CD14-positive monocyte (primary cell): ENCODE data around the gene TECTB. TPM values are rescaled to one million over a fixed set of nuclear protein-coding genes. Genes with fewer than 3 reads are reported as not detected.
A peak's percentile ranks its signal among the peaks of the same experiment; 100 is the strongest.

Source experiments
- DNase-seq, 3 donors: peaks; one replicate each; pipeline ENCODE4 v3.0.0-alpha.2; 2011 to 2022
- H2AFZ ChIP-seq: 2 replicates; pipeline ENCODE4 v1.6.0; 2012; ENCODE audit warnings: mild to moderate bottlenecking, low read depth, low read length, inconsistent platforms; ENCODE audit not compliant: insufficient read depth, poor library complexity, severe bottlenecking
- H3K27ac ChIP-seq, 2 donors: 1 replicate in 1 of 2; 2 replicates in 1 of 2; pipeline ENCODE4 v1.5.1; 2012 to 2013; ENCODE audit warnings: low read length in 2 of 2, control low read depth in 1 of 2, inconsistent platforms in 1 of 2, low read depth in 1 of 2, mild to moderate bottlenecking in 1 of 2
- H3K27me3 ChIP-seq, 2 donors: one replicate each; pipeline versions ENCODE4 v1.6.0 to v1.6.1; 2011 to 2013; ENCODE audit warnings: low read length in 2 of 2; ENCODE audit not compliant: control insufficient read depth in 2 of 2, insufficient read depth in 2 of 2
- H3K36me3 ChIP-seq, 2 donors: replicated peaks in 1 of 2; 1 replicate in 1 of 2; 2 replicates in 1 of 2; pipeline versions ENCODE4 v1.5.1 to v1.6.1; 2012 to 2013; ENCODE audit warnings: low read length in 2 of 2, control low read depth in 1 of 2, inconsistent platforms in 1 of 2, mild to moderate bottlenecking in 1 of 2; ENCODE audit not compliant: insufficient read depth in 2 of 2, control insufficient read depth in 1 of 2
- H3K4me1 ChIP-seq, 2 donors: 1 replicate in 1 of 2; 2 replicates in 1 of 2; pipeline versions ENCODE4 v1.5.1 to v1.6.1; 2012 to 2013; ENCODE audit warnings: low read length in 2 of 2, control low read depth in 1 of 2, inconsistent platforms in 1 of 2, mild to moderate bottlenecking in 1 of 2, moderate library complexity in 1 of 2; ENCODE audit not compliant: insufficient read depth in 2 of 2, control insufficient read depth in 1 of 2
- H3K4me2 ChIP-seq: replicated peaks from 2 replicates; pipeline ENCODE3; 2012; ENCODE audit warnings: low read length, moderate library complexity, mild to moderate bottlenecking; ENCODE audit not compliant: poor library complexity, severe bottlenecking; ENCODE audit errors: extremely low read depth
- H3K4me3 ChIP-seq, 3 experiments: fragments of 200-600 bp in 1 of 3; sonication (generic) in 1 of 3; replicated peaks in 1 of 3; 1 replicate in 2 of 3; 2 replicates in 1 of 3; pipeline ENCODE4 v1.5.1; 2011 to 2013; ENCODE audit warnings: low read length in 3 of 3, mild to moderate bottlenecking in 3 of 3, control low read depth in 2 of 3, low read depth in 2 of 3, inconsistent platforms in 1 of 3, moderate library complexity in 1 of 3
- H3K79me2 ChIP-seq: 2 replicates; pipeline ENCODE4 v1.6.0; 2012; ENCODE audit warnings: mild to moderate bottlenecking, control low read depth, inconsistent platforms, low read length, moderate library complexity; ENCODE audit not compliant: insufficient read depth
- H3K9ac ChIP-seq: 2 replicates; pipeline ENCODE4 v1.6.0; 2017; ENCODE audit warnings: low read length, mild to moderate bottlenecking; ENCODE audit not compliant: insufficient read depth, poor library complexity, severe bottlenecking
- H3K9me3 ChIP-seq, 2 donors: replicated peaks in 1 of 2; 1 replicate in 1 of 2; 2 replicates in 1 of 2; pipeline versions ENCODE4 v1.5.1 to v1.6.1; 2012 to 2013; ENCODE audit warnings: low read length in 2 of 2, control low read depth in 1 of 2; ENCODE audit not compliant: control insufficient read depth in 1 of 2, insufficient read depth in 1 of 2
- H4K20me1 ChIP-seq: 2 replicates; pipeline ENCODE4 v1.6.0; 2012; ENCODE audit warnings: mild to moderate bottlenecking, low read length, control low read depth, moderate library complexity; ENCODE audit not compliant: insufficient read depth
- H3K27ac Mint-ChIP-seq, 7 donors: one replicate each; pipeline ENCODE4 v1.8.0; 2020; ENCODE audit warnings: mild to moderate bottlenecking in 7 of 7, mixed read lengths in 7 of 7, moderate library complexity in 6 of 7, inconsistent platforms in 2 of 7
- H3K27me3 Mint-ChIP-seq, 3 donors: one replicate each; pipeline ENCODE4 v1.8.0; 2021 to 2022; ENCODE audit warnings: low read depth in 3 of 3, mild to moderate bottlenecking in 3 of 3, mixed read lengths in 3 of 3, moderate library complexity in 3 of 3, inconsistent platforms in 1 of 3
- H3K36me3 Mint-ChIP-seq, 2 donors: one replicate each; pipeline ENCODE4 v1.8.0; 2020; ENCODE audit warnings: mixed read lengths in 2 of 2, inconsistent platforms in 1 of 2, mild to moderate bottlenecking in 1 of 2
- H3K4me1 Mint-ChIP-seq: one replicate; pipeline ENCODE4 v1.8.0; 2020; ENCODE audit warnings: mild to moderate bottlenecking, mixed read lengths
- H3K4me3 Mint-ChIP-seq, 2 donors: one replicate each; pipeline ENCODE4 v1.8.0; 2020; ENCODE audit warnings: mild to moderate bottlenecking in 2 of 2, mixed read lengths in 2 of 2, moderate library complexity in 1 of 2
- H3K9me3 Mint-ChIP-seq, 7 donors: one replicate each; pipeline ENCODE4 v1.8.0; 2020 to 2022; ENCODE audit warnings: mixed read lengths in 7 of 7, mild to moderate bottlenecking in 6 of 7, moderate library complexity in 6 of 7, inconsistent platforms in 2 of 7
- WGBS: methylation state at CpG from one replicate; pipeline ENCODE4 v1.1.5; 2013; ENCODE audit warnings: missing lambda C conversion rate; ENCODE audit not compliant: insufficient coverage; 5-methylcytosine and 5-hydroxymethylcytosine counted together
- intact Hi-C, 2 donors: fragments of 100-400 bp; cut with micrococcal nuclease; formaldehyde crosslinking; loops; one replicate each; pipeline versions ENCODE4 v1.15.0 to v1.15.1; 2023
- polyA plus RNA-seq, 3 donors: library from polyadenylated mRNA; depleted of rRNA in 1 of 3; unstranded in 2 of 3; stranded (reverse) in 1 of 3; fragments of 300-500 nt in 2 of 3; fragments of >200 nt in 1 of 3; fragmentation: Illumina TruSeq in 2 of 3; gene quantifications; 1 replicate in 2 of 3; 2 replicates in 1 of 3; pipeline ENCODE4 v1.2.3, GENCODE V29; 2012 to 2021
- TF ChIP-seq, protein P1 (sequence below): fragments of 200-600 bp; IDR thresholded peaks from one replicate; pipeline ENCODE4 v1.8.0; 2022; ENCODE audit warnings: antibody characterized with exemption, mild to moderate bottlenecking

TECTB gene
- polyA plus RNA-seq, 3 donors = not detected

DNA sequence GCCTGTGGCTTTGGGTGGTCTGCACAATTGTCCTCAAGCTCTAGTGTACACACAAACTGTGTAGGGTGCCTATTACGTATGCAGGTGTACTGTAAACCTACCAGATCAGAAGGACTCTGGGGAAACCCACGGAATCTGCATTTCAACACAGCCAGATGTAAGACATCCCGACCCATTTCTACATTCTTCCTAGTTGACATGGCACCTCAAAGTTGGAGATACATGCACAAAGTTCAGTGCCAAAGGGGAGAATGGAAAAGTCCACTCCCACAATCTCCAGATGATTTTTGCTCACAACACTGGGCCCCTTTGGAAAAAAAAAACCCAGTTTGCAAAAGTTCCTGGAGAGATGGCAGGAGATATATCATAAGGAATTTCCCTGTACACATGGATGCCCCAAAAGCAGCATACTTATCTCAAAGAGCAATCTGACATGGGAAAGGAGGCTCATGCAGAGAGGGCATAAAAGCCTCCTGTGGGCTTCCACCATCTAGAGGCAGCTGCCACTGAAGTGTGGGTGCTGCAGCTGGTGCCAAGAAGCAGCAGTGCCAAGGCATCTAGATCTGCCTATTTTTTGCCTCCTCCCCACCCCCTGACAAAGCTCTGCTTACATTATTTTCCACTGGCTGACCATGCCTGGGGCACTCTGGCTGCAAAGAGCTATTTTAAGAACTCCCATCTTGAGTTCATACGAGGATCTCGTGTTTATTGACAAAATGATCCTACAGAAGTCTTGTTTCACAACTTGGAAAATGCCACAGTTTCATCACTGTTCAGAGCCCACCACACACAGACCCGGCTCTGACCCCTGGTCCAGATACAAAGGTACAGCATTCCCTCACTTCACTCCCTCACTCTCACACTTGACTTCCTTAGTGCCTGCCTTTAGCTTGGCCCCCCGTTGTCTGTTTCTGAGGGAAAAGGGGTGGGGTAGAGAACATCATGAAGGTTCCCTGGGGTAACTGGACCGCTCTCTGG lies 12.9 kb downstream of the TECTB start:
- Histone ChIP-seq H3K4me2 (no peak overlapping the region), H3K9ac (no peak overlapping the region), H4K20me1 (no peaks in the 10 kb centered on the region), H2AFZ (no peak overlapping the region), H3K79me2 (no peaks in the 10 kb centered on the region), H3K4me3 (no peak overlapping the region), H3K36me3 (no peaks in the 10 kb centered on the region), H3K27ac (no peak overlapping the region), H3K9me3 (no peaks in the 10 kb centered on the region), H3K4me1 (no peaks in the 10 kb centered on the region), H3K27me3 (peaks cover 3 to 4% of the 10 kb centered on the region in 2 donors)
- TF ChIP-seq, protein P1, sequence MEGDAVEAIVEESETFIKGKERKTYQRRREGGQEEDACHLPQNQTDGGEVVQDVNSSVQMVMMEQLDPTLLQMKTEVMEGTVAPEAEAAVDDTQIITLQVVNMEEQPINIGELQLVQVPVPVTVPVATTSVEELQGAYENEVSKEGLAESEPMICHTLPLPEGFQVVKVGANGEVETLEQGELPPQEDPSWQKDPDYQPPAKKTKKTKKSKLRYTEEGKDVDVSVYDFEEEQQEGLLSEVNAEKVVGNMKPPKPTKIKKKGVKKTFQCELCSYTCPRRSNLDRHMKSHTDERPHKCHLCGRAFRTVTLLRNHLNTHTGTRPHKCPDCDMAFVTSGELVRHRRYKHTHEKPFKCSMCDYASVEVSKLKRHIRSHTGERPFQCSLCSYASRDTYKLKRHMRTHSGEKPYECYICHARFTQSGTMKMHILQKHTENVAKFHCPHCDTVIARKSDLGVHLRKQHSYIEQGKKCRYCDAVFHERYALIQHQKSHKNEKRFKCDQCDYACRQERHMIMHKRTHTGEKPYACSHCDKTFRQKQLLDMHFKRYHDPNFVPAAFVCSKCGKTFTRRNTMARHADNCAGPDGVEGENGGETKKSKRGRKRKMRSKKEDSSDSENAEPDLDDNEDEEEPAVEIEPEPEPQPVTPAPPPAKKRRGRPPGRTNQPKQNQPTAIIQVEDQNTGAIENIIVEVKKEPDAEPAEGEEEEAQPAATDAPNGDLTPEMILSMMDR = no peak
- intact Hi-C loops = no loop called here
- Mint-ChIP-seq H3K36me3 (no peaks in the 10 kb centered on the region), H3K27ac (peak overlapping the region in 1 of 7 donors; percentile 16), H3K27me3 (peaks cover 17 to 41% (median 28%) of the 10 kb centered on the region in 3 donors), H3K9me3 (no peaks in the 10 kb centered on the region), H3K4me3 (no peak overlapping the region), H3K4me1 (no peaks in the 10 kb centered on the region)
- 65% methylated on average over 2 of the region's 8 CpGs for WGBS
- DNase-seq = no peak

DNA sequence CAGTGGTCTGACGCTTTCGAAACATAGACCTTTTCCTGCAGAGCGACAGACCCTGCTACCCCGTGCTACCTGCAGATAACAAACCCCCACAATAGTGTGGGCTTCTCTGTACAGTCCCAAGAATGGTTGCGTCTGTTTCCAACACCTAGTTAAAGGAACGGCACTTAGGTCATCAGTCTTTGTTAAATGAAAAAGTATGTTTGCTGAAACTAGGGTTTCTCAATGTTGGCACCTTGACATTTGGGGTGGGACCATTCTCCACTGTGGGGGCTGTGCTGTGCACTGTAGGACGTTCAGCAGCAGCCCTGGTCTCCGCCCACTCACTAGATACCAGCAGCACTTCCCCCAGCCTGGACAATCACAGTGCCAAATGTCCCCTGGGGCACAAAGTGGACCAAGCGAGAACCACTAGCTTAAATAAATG lies 13.7 kb downstream of the TECTB start:
- Histone ChIP-seq H3K79me2 (no peaks in the 10 kb centered on the region), H3K4me2 (no peak overlapping the region), H2AFZ (no peak overlapping the region), H3K4me1 (no peaks in the 10 kb centered on the region), H3K4me3 (no peak overlapping the region), H3K27ac (no peak overlapping the region), H3K9ac (no peak overlapping the region), H3K27me3 (peaks cover 3 to 4% of the 10 kb centered on the region in 2 donors), H3K36me3 (no peaks in the 10 kb centered on the region), H3K9me3 (no peaks in the 10 kb centered on the region), H4K20me1 (no peaks in the 10 kb centered on the region)
- TF ChIP-seq, protein P1 = no peak
- no peak overlapping the region for H3K4me3 Mint-ChIP-seq
- H3K9me3 Mint-ChIP-seq = no peaks in the 10 kb centered on the region
- no CpG with 5 or more reads among the region's 9 CpGs for WGBS
- intact Hi-C loops = no loop called here
- no peak for DNase-seq
- no peaks in the 10 kb centered on the region for H3K4me1 Mint-ChIP-seq
- peaks cover 20 to 39% (median 30%) of the 10 kb centered on the region in 3 donors for H3K27me3 Mint-ChIP-seq
- H3K36me3 Mint-ChIP-seq = no peaks in the 10 kb centered on the region
- peak overlapping the region in 1 of 7 donors; percentile 19 for H3K27ac Mint-ChIP-seq
